DMS153 treated with DMSO at 0.1 percent for 48 hours (cell line): ENCODE data around the gene MAPKBP1.

Source experiments
- DNase-seq: peaks from one replicate; lab custom pipeline; 2025; ENCODE audit not compliant: unreplicated experiment; lab: John Stamatoyannopoulos, UW

The MAPKBP1 gene

DNA sequence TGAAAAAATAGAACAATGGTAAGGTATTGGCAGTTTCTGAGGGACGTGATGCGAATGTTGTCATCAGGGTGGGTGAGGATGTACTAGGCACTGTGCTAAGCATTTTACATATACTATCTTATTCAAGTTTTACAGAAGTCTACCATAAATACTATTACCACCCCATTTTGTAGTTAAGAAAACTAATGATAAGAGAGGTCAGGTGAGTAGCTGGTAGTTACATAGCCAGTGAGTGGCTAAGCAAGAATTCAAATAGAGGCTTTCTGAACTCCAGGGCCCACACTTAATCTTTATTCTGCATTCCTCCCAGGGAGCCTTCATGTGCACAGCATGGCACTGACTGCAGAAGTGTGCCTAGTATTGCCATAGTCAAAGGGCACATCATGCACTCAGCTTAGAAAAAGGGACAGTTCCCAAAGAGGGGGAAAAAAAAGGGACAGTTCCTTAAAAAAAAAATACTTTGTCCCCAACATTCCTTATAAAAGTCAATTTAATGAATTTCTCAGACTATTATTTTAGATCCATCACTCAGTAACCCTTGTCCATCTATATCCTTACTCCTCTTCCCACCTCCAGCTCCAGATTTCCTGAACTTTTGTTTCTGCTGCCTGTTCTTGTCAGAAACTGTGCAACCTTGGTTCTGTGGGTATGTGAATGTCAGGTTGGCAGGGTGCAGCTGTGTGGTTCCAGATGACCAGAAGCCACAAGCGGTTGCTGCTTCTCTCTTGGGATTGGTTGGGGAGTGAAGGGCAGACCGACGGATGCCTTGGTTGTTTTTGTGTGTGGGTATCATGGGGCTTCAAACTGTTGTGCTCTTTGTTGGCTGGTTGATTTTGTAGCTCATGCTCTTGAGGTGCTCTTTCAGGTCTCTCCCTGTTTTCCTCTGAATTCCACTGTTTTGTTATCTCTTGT is 8.3 kb downstream of the MAPKBP1 start:
- no peak for DNase-seq

DNA sequence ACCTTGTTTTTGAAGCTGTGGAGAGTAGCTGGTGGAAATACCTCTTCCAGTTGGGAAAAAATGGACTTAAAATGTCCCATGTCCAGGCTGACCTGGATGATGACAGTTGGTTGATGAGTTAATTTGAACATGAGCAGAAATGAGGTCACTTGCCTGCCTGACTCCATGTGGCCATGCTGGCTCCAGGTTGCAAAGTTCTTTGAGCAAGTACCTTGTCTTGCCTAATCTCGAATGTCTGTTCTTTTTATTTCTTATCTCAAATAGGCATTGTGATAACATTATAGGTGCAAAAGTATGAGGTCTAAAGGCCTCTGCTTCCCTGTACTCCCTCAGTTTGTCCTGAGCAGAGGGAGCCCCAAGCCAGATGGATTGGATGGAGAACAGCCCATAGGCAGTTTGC is 9.0 kb downstream of the MAPKBP1 start:
- DNase-seq: no peak

- DNase-seq: no peak
These were observed 14.0 kb downstream of the MAPKBP1 start for GRCh38 chr15:41788262-41788661.

GRCh38 chr15:41789236-41789635 is 15.0 kb downstream of the MAPKBP1 start:
- no peak for DNase-seq

DNA sequence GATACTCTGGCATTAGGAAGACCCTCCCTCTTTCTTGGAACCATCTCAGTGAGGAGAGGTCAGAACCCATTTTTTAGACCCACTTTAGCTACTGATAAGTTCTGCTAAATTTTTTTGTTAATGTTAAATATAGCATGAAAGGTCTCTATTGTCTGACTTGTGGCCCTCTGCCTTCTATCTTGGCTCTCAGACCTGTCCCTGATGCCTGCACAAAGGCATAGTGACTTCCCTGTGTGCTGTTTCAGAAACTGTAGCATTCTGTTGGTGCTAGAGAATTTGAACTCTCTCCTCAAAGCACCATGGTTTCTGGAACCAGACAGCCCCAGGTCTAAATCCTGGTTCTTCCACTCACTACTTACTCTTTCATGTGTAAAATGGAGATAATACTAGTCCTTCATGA is 15.4 kb downstream of the MAPKBP1 start:
- DNase-seq: no peak

GRCh38 chr15:41790169-41790568 is 15.9 kb downstream of the MAPKBP1 start:
- DNase-seq: no peak

- no peak for DNase-seq
These were observed 16.7 kb downstream of the MAPKBP1 start for GRCh38 chr15:41790756-41791546.

DNA sequence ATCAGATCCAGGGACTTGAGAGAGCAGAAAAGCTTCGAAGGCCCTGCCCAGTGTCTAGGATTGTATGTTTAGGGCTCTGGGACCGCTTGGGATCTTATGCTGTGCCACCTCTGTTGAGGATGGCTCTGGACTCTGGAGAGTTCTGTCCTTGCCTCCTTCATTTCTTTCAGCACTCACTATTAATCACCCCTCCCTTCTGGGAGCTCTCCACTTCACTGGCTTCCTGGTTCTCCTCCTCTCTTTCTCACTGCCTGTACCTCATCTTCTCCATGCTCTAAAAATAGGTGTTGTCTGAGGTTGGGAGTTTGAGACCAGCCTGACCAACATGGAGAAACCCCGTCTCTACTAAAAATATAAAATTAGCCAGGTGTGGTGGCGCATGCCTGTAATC is 17.3 kb downstream of the MAPKBP1 start:
- no peak for DNase-seq

DNA sequence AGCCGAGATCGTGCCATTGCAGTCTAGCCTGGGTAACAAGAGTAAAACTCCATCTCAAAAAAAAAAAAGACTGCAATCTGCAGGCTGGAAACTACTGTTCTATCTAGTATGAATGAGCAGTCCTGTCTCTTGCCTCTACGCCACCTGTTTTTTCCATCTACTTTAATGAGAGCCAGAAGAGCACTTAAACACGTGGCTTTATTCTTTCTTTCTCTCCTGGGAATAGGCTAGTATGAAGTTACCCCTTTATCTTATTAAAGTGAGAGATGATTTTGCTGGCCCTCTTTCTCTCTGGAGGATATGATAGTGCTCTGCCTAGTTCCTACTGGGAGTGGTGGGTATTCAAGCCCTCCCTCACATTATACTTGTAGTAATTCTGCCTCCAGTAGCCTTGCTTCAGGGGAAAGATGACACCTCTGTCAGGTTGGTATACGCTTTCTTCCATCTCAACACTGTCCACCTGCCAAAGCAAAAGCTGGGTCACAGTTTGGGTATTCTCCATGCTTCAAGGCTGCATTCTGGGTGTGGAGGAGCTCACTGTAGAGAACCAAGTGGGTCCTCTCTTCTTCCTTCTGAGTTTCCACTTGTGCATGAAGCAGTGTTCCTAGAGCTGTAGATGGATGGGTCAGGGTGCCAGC is 17.8 kb downstream of the MAPKBP1 start:
- DNase-seq: no peak

DNA sequence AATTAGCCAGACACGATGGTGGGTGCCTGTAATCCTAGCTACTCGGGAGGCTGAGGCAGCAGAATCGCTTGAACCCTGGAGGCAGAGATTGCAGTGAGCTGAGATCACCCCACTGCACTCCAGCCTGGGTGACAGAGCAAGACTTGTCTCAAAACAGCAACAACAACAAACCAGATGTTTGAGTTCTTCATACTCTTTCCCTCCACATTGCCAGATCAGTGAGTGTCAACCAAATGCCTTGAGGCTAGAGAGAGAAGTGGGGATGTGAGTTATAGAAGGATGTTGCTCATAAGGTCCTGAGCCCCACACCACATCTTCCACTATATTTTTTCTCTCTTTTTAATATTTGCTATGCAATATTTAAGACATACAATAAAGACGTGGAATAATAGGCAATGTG is 19.8 kb downstream of the MAPKBP1 start:
- DNase-seq: no peak

DNA sequence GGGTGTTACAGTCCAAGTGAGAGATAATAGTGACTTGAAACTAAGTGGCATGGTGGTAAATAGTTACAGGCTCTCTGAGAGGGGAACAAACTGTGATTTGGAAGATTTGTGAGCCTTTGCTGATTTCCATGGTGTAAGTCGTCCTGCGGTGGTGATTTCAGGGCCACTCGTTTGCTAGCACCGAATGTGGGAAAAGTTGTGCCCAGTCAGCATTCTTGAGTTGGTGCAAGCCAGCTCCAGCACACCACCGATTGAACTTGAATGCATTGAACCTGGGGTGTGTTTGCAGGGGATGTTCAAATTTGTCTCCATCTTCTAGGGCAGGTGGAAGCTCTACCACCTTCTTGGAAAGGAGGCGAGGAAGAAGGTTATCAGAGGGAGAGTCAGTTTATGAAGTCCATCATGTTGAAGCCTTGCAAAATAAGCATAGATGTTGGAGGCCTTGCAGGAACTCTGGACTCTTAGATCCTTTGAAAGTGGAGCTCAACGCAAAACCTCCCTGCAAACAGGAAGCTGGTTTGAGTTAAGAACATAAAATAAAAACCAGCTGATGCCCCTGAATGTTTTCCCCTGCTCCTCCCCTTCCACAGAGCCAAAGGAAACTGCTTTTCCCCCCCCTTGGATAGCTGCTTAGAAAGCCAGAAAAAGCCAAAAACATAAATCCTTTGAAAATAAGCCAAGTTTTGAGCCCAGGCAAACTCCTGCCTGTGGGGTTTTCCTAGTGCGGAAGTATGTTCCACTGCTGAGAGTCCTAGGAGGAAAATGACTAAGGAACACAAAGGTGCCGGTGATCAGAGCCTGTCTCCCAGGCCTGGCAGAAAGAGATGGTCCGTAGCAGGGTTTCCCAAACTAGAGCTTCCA is 21.9 kb downstream of the MAPKBP1 start:
- DNase-seq: no peak

DNA sequence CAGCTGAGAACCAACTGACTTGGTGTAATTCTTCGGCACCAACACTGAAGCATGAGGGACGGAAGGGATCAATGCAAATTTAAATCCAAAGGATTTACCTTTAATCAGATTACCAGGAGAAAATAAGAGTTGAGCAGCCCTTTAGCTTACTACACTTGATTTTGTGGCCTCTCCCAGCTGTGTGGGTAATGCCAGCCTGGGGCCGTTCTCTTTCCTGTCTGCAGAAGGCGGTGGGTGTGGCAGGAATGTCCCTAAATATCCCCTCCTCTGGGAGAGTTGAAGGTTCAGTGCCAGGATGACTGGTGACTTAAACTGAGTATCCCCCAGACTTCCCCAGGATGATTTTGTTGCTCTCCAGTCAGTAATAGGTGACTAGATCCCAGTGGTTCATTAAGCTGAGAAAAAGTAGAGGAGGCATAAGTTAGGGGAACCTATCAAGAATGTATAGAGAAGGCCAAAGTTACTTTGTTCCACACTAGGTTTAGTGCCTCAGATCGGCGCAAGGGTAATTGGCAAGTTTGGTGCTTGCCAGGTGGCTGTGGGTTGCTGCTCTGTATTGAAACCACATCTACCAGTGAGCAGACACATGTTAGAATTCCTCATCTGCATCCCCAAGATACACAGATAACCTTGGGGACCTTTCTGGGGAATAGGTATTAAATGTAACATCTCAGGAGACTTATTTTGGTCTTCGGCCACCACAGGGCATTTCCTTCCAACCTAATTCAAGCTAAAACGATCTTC is 23.1 kb downstream of the MAPKBP1 start:
- no peak for DNase-seq

- DNase-seq: no peak
These were observed 24.6 kb downstream of the MAPKBP1 start for GRCh38 chr15:41798607-41799487.

DNA sequence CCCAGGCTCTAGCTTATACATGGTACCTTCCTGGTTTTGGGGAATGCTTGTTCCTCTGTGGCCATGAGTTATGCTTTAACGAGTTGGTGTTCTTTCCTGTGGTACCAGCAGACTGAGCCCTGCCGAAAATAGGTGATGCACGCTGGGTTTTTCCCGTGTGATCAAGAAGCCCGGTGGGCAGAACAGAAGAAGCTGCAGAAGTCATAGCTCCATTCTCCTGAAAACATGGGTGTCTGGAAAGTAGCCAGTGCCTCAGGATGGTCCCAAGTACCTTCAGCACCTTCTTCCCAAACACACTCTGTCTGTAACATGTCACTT is 25.2 kb downstream of the MAPKBP1 start:
- DNase-seq: no peak

DNA sequence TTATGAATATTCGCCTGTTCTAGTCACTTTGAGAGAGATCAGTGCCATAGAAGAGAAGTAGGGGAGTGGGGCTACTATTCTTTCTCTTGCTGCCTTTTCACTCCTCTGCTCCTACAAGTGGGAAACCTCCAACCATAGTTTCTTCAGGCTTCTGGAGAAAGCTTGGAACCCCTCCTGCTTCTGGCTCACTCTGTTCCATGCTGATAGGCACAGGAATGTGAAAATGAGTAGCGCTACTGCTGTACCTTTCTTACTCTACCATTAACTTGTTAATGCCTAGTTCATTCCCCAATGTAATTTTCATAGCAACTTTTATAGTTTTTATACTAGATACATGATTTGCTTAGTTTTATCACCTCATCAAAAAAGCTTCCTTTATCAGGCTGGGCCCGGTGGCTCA is 26.9 kb downstream of the MAPKBP1 start:
- no peak for DNase-seq

DNA sequence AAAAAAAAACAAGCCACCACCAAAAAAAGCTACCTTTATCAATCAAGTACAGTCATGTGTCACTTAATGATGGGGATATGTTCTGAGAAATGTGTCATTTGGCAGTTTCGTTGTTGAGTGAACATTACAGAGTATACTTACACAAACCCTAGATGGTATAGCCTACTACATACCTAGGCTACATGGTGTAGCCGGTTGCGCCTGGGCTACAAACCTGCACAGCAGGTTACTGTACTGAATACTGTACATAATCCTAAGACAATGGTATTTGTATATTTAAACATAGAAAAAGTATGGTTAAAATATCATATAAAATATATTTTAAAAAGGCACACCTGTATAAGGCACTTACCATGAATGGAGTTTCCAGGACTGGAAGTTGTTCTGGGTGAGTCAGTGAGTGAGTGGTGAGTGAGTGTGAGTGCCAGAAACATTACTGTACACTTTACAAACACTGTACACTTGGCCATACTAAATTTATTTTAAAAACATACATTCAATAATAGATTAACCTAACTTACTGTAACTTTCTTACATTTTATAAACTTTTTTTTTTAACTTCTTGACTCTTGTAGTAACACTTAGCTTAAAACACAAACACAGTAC is 27.7 kb downstream of the MAPKBP1 start:
- no peak for DNase-seq

- DNase-seq: no peak
These were observed 30.1 kb downstream of the MAPKBP1 start for GRCh38 chr15:41804361-41804760.

GRCh38 chr15:41804916-41805666 is 30.8 kb downstream of the MAPKBP1 start:
- DNase-seq: no peak
